Endothelial cell (in vitro differentiated cells): ENCODE measurements around the gene MORC2. TPM values are rescaled to one million over a fixed set of nuclear protein-coding genes. Genes with fewer than 3 reads are reported as not detected.

ENCODE experiments used
- DNase-seq: peaks from one replicate; pipeline ENCODE4 v3.0.0; 2021; ENCODE audit warnings: low spot score
- H3K27ac Mint-ChIP-seq: one replicate; pipeline ENCODE4 v1.8.0; 2021; ENCODE audit warnings: mixed read lengths, inconsistent platforms; ENCODE audit not compliant: unreplicated experiment
- H3K27me3 Mint-ChIP-seq: one replicate; pipeline ENCODE4 v1.8.0; 2021; ENCODE audit warnings: mild to moderate bottlenecking, moderate library complexity, mixed read lengths, inconsistent platforms; ENCODE audit not compliant: unreplicated experiment
- H3K36me3 Mint-ChIP-seq: one replicate; pipeline ENCODE4 v1.8.0; 2021; ENCODE audit warnings: mild to moderate bottlenecking, low read depth, mixed read lengths, inconsistent platforms; ENCODE audit not compliant: unreplicated experiment
- H3K4me1 Mint-ChIP-seq: one replicate; pipeline ENCODE4 v1.8.0; 2021; ENCODE audit warnings: mild to moderate bottlenecking, mixed read lengths, inconsistent platforms; ENCODE audit not compliant: unreplicated experiment
- H3K4me3 Mint-ChIP-seq: one replicate; pipeline ENCODE4 v1.8.0; 2021; ENCODE audit warnings: mild to moderate bottlenecking, mixed read lengths, inconsistent platforms; ENCODE audit not compliant: unreplicated experiment
- H3K9me3 Mint-ChIP-seq: one replicate; pipeline ENCODE4 v1.8.0; 2021; ENCODE audit warnings: mixed read lengths, inconsistent platforms; ENCODE audit not compliant: unreplicated experiment
- long read RNA-seq: library from polyadenylated mRNA; unstranded; transcript quantifications from one replicate; pipeline ENCODE4 v2.0.0, GENCODE V29; 2020; ENCODE audit not compliant: unreplicated experiment
- total RNA-seq: library from RNA; stranded (reverse); fragmentation: NEBNext Ultra II Directional; extraction: Animal tissue kit (Norgen Biotek cat#: 25700); gene quantifications from one replicate; pipeline ENCODE4 v1.2.1, GENCODE V29; 2021; ENCODE audit not compliant: unreplicated experiment
- TF ChIP-seq, protein P1 (sequence below): fragments of 200-600 bp; sonication (generic); IDR thresholded peaks from one replicate; pipeline ENCODE4 v1.5.0; 2021; ENCODE audit warnings: antibody characterized with exemption; ENCODE audit not compliant: unreplicated experiment

Gene MORC2
- total RNA-seq = 56.2 TPM
- long read RNA-seq, partial matches to known transcripts = 0 of 10 reads
- long read RNA-seq, other reads (novel, unspliced or antisense) = 10 of 10 reads

DNA sequence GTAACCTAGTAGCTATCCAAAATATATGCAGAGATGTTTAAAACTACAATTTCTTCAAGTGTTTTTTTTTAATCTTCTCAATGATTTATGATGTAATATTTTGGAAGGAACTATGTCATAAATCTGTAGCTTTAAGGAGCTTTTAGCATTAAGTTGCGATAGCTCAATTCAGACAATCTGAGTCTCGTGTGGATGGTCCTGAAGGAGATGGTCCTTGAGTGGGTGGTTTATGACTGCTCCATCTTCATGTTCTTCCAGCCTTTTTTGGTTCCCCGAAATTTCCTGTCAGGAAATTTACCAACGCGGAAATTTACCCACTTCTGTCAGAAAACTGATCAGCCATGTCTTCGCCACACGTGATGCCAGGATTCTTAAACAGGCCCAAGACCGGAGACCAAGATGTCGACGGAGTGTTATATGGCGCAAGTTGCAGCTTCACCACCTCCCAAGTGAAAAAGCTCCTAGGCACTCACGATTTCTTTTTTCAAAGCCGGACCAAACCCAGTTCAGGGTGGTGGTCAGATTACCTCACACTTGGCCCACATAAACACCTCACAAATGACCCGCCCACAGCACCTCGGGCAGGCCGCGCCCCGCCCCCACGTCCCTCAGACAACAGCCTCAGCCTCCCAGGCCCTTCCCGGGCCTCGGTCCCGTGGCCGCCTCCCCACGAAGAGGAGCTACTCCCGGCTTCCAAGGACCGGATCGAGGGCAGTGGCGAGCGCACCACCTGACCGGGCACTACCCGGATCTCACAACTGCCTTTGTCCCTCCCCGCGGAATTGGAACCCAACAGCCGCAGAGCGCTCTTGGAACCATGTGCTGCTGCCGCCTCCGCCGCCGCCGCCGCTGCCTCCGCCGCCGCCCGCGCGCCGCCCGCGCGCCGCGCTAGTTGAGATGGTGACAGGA, at the start of gene MORC2:
Gene MORC2, minus strand, starts transcription at position 760 of the 909 bp plus-strand sequence. CDS start 885 bp downstream, outside the sequence.
- no peaks in the 10 kb centered on the region for H3K9me3 Mint-ChIP-seq
- peak within 1 kb of the TSS; percentile 95 for H3K27ac Mint-ChIP-seq
- peak; percentile 65 for DNase-seq
- H3K27me3 Mint-ChIP-seq = peaks cover 12% of the 10 kb centered on the region
- TF ChIP-seq, protein P1, sequence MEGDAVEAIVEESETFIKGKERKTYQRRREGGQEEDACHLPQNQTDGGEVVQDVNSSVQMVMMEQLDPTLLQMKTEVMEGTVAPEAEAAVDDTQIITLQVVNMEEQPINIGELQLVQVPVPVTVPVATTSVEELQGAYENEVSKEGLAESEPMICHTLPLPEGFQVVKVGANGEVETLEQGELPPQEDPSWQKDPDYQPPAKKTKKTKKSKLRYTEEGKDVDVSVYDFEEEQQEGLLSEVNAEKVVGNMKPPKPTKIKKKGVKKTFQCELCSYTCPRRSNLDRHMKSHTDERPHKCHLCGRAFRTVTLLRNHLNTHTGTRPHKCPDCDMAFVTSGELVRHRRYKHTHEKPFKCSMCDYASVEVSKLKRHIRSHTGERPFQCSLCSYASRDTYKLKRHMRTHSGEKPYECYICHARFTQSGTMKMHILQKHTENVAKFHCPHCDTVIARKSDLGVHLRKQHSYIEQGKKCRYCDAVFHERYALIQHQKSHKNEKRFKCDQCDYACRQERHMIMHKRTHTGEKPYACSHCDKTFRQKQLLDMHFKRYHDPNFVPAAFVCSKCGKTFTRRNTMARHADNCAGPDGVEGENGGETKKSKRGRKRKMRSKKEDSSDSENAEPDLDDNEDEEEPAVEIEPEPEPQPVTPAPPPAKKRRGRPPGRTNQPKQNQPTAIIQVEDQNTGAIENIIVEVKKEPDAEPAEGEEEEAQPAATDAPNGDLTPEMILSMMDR = no peak
- peak within 1 kb of the TSS; percentile 96 for H3K4me3 Mint-ChIP-seq
- H3K36me3 Mint-ChIP-seq = peaks cover 32% of the 10 kb centered on the region
- peaks cover 59% of the 10 kb centered on the region for H3K4me1 Mint-ChIP-seq

DNA sequence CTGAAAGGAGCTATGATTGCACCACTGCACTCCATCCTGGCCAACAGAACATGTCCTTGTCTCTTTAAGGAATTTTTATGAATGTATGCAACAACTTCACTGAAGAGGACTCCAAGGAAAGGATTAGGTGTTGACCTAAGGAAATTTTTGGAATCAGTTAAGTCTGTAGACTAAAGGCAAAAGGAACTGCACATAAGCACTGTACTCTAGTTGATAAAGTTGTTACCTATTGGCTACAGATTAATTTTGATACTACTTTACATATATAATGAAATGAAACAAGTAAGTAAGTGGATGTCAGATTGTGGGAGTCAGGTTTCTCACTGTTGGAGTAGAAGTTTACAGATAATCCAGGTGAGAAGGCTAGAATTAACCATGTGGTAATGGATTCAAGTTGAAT, 37.0 kb upstream of the MORC2 start:
- H3K9me3 Mint-ChIP-seq = no peaks in the 10 kb centered on the region
- TF ChIP-seq, protein P1 = no peak

GRCh38 chr22:31001124-31001770, 32.7 kb upstream of the MORC2 start:
- H3K27ac Mint-ChIP-seq = no peak overlapping the region
- no peak overlapping the region for H3K4me3 Mint-ChIP-seq
- H3K36me3 Mint-ChIP-seq = no peaks in the 10 kb centered on the region
- H3K4me1 Mint-ChIP-seq = peaks cover 2% of the 10 kb centered on the region
- no peaks in the 10 kb centered on the region for H3K27me3 Mint-ChIP-seq
- no peaks in the 10 kb centered on the region for H3K9me3 Mint-ChIP-seq
- TF ChIP-seq, protein P1 = no peak
- DNase-seq = no peak

More for the DNA sequence above, 37.0 kb upstream of the MORC2 start:
- no peak overlapping the region for H3K4me3 Mint-ChIP-seq
- H3K27ac Mint-ChIP-seq = no peak overlapping the region
- peaks cover 1% of the 10 kb centered on the region for H3K27me3 Mint-ChIP-seq
- H3K36me3 Mint-ChIP-seq = no peaks in the 10 kb centered on the region
- H3K4me1 Mint-ChIP-seq = no peaks in the 10 kb centered on the region
- DNase-seq = no peak

DNA sequence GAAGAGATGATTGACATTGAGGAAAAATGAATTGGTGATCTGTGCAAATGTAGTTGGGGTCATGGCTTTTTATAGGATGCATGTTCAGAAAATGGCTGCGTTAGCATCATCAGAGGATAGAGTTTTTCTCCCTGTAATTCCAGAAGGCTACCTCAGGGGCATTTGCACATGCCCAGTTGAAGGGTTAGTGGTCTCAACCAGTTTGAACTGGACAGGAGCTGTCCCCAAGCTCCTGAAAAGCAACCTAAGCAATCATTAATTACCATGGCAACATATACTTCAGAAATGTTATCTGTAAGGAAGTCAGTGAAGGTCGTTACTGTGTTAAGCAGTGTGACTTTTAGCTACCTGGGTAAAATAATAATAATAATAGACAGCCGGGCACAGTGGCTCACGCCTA, 29.8 kb upstream of the MORC2 start:
- Mint-ChIP-seq H3K4me3 (no peak overlapping the region), H3K4me1 (peaks cover 15% of the 10 kb centered on the region), H3K36me3 (peaks cover 4% of the 10 kb centered on the region), H3K27ac (no peak overlapping the region), H3K27me3 (peaks cover 5% of the 10 kb centered on the region), H3K9me3 (no peaks in the 10 kb centered on the region)
- TF ChIP-seq, protein P1 = no peak
- no peak for DNase-seq
